ENCODE results near the gene ATG4C. TPM values are rescaled to one million over a fixed set of nuclear protein-coding genes. Genes with fewer than 3 reads are reported as not detected.
"Not testable (repeated sequence)": the region's sequence is repeated elsewhere in the genome, so short reads cannot be mapped to it uniquely, and the experiment has no call there.

The ATG4C gene
- total RNA-seq, 1 donor from 2014 or later = 10.5 TPM

- peaks cover 31% of the 10 kb centered on the region for H3K36me3 Mint-ChIP-seq (ENCODE audit: unreplicated experiment)
Observed at GRCh38 chr1:62809788-62810187, 25.9 kb downstream of the ATG4C start.

GRCh38 chr1:62810420-62811274 lies 26.7 kb downstream of the ATG4C start:
- Mint-ChIP-seq H3K27me3 (ENCODE audit: unreplicated experiment) (no peaks in the 10 kb centered on the region), H3K4me3 (ENCODE audit: unreplicated experiment) (no peak overlapping the region), H3K27ac (ENCODE audit: unreplicated experiment) (no peak overlapping the region), H3K9me3 (ENCODE audit: unreplicated experiment) (no peaks in the 10 kb centered on the region), H3K36me3 (ENCODE audit: unreplicated experiment) (peaks cover 31% of the 10 kb centered on the region), H3K4me1 (ENCODE audit: unreplicated experiment) (no peaks in the 10 kb centered on the region)
- no peak for TF ChIP-seq CTCF (IDR thresholded peaks at IDR 0.05)
- no peak for DNase-seq (ENCODE audit: extremely low spot score, unreplicated experiment)

More at GRCh38 chr1:62809788-62810187, 25.9 kb downstream of the ATG4C start:
- H3K27me3 Mint-ChIP-seq (ENCODE audit: unreplicated experiment) = no peaks in the 10 kb centered on the region
- no peak for DNase-seq (ENCODE audit: extremely low spot score, unreplicated experiment)
- no peak overlapping the region for H3K4me3 Mint-ChIP-seq (ENCODE audit: unreplicated experiment)
- H3K27ac Mint-ChIP-seq (ENCODE audit: unreplicated experiment) = no peak overlapping the region
- no peaks in the 10 kb centered on the region for H3K4me1 Mint-ChIP-seq (ENCODE audit: unreplicated experiment)
- H3K9me3 Mint-ChIP-seq (ENCODE audit: unreplicated experiment) = no peaks in the 10 kb centered on the region
- no peak for TF ChIP-seq CTCF (IDR thresholded peaks at IDR 0.05)

GRCh38 chr1:62823556-62823955 lies 39.6 kb downstream of the ATG4C start:
- Mint-ChIP-seq H3K9me3 (ENCODE audit: unreplicated experiment) (peaks cover 11% of the 10 kb centered on the region), H3K36me3 (ENCODE audit: unreplicated experiment) (peaks cover 12% of the 10 kb centered on the region), H3K27me3 (ENCODE audit: unreplicated experiment) (no peaks in the 10 kb centered on the region), H3K27ac (ENCODE audit: unreplicated experiment) (no peak overlapping the region), H3K4me3 (ENCODE audit: unreplicated experiment) (no peak overlapping the region), H3K4me1 (ENCODE audit: unreplicated experiment) (no peaks in the 10 kb centered on the region)
- DNase-seq (ENCODE audit: extremely low spot score, unreplicated experiment) = no peak
- no peak for TF ChIP-seq CTCF (IDR thresholded peaks at IDR 0.05)

- no peak overlapping the region for H3K4me3 Mint-ChIP-seq (ENCODE audit: unreplicated experiment)
- H3K9me3 Mint-ChIP-seq (ENCODE audit: unreplicated experiment) = peaks cover 11% of the 10 kb centered on the region
- TF ChIP-seq CTCF (IDR thresholded peaks at IDR 0.05) = no peak
- no peak overlapping the region for H3K27ac Mint-ChIP-seq (ENCODE audit: unreplicated experiment)
- H3K27me3 Mint-ChIP-seq (ENCODE audit: unreplicated experiment) = no peaks in the 10 kb centered on the region
- H3K36me3 Mint-ChIP-seq (ENCODE audit: unreplicated experiment) = peaks cover 6% of the 10 kb centered on the region
- no peak for DNase-seq (ENCODE audit: extremely low spot score, unreplicated experiment)
- no peaks in the 10 kb centered on the region for H3K4me1 Mint-ChIP-seq (ENCODE audit: unreplicated experiment)
Observed at GRCh38 chr1:62826901-62827300, 43.0 kb downstream of the ATG4C start.

GRCh38 chr1:62827786-62828185 lies 43.9 kb downstream of the ATG4C start:
- not testable (repeated sequence) for H3K4me1 Mint-ChIP-seq (ENCODE audit: unreplicated experiment); H3K27me3 Mint-ChIP-seq (ENCODE audit: unreplicated experiment); H3K36me3 Mint-ChIP-seq (ENCODE audit: unreplicated experiment); DNase-seq (ENCODE audit: extremely low spot score, unreplicated experiment); H3K4me3 Mint-ChIP-seq (ENCODE audit: unreplicated experiment); H3K27ac Mint-ChIP-seq (ENCODE audit: unreplicated experiment)
- peaks cover 11% of the 10 kb centered on the region for H3K9me3 Mint-ChIP-seq (ENCODE audit: unreplicated experiment)
